Neutrophil (primary cell): Measurements from ENCODE around the gene ZGRF1.
"Not testable (repeated sequence)": the region's sequence is repeated elsewhere in the genome, so short reads cannot be mapped to it uniquely, and the experiment has no call there.

ENCODE experiments used
- H3K27ac ChIP-seq: fragments of 200-600 bp; sonication (generic); 2 replicates; pipeline ENCODE4 v1.5.1; 2016; ENCODE audit warnings: mild to moderate bottlenecking, moderate library complexity
- H3K27me3 ChIP-seq: fragments of 200-600 bp; sonication (generic); 2 replicates; pipeline ENCODE4 v1.6.0; 2016; ENCODE audit warnings: mild to moderate bottlenecking
- H3K36me3 ChIP-seq: fragments of 200-600 bp; sonication (generic); 2 replicates; pipeline ENCODE4 v1.5.1; 2017
- H3K4me1 ChIP-seq, 2 experiments: fragments of 200-600 bp in 1 of 2; sonication (generic) in 1 of 2; 1 replicate in 1 of 2; 2 replicates in 1 of 2; pipeline versions ENCODE4 v1.5.1 to v1.6.1; 2013 to 2016; ENCODE audit warnings: low read depth in 1 of 2, low read length in 1 of 2, mild to moderate bottlenecking in 1 of 2, moderate library complexity in 1 of 2; ENCODE audit not compliant: control insufficient read depth in 1 of 2, insufficient read depth in 1 of 2
- H3K4me3 ChIP-seq, 2 experiments: fragments of 200-600 bp in 1 of 2; sonication (generic) in 1 of 2; 1 replicate in 1 of 2; 2 replicates in 1 of 2; pipeline ENCODE4 v1.5.1; 2013 to 2016; ENCODE audit warnings: low read depth in 1 of 2, low read length in 1 of 2, mild to moderate bottlenecking in 1 of 2, moderate library complexity in 1 of 2
- H3K9me3 ChIP-seq: fragments of 200-600 bp; sonication (generic); 2 replicates; pipeline ENCODE4 v1.5.1; 2016
- CTCF ChIP-seq: fragments of 200-600 bp; sonication (generic); IDR thresholded peaks from 2 replicates; pipeline ENCODE4 v1.5.1; 2016; ENCODE audit warnings: antibody characterized with exemption

The ZGRF1 gene

GRCh38 chr4:112526061-112526460 lies 110.6 kb downstream of the ZGRF1 start:
- Histone ChIP-seq H3K27me3 (peaks cover 64% of the 10 kb centered on the region), H3K36me3 (no peaks in the 10 kb centered on the region), H3K4me1 (peaks cover 20 to 29% of the 10 kb centered on the region in 2 experiments), H3K4me3 (no peak overlapping the region), H3K9me3 (no peaks in the 10 kb centered on the region), H3K27ac (no peak overlapping the region)
- no peak for TF ChIP-seq CTCF

GRCh38 chr4:112523764-112524505 lies 112.8 kb downstream of the ZGRF1 start:
- Histone ChIP-seq H3K4me1 (peaks cover 35 to 44% of the 10 kb centered on the region in 2 experiments), H3K9me3 (no peaks in the 10 kb centered on the region), H3K4me3 (peak overlapping the region; percentile 2 to 51), H3K36me3 (no peaks in the 10 kb centered on the region), H3K27ac (no peak overlapping the region), H3K27me3 (peaks cover 85% of the 10 kb centered on the region)
- peak; percentile 62 for TF ChIP-seq CTCF

GRCh38 chr4:112523008-112523721 lies 113.5 kb downstream of the ZGRF1 start:
- TF ChIP-seq CTCF: no peak
- H3K4me3 ChIP-seq: peak overlapping the region; percentile 2 to 51
- H3K4me1 ChIP-seq: peaks cover 35 to 44% of the 10 kb centered on the region in 2 experiments
- no peak overlapping the region for H3K27ac ChIP-seq
- no peaks in the 10 kb centered on the region for H3K36me3 ChIP-seq
- peaks cover 93% of the 10 kb centered on the region for H3K27me3 ChIP-seq
- no peaks in the 10 kb centered on the region for H3K9me3 ChIP-seq

GRCh38 chr4:112522431-112522830 lies 114.3 kb downstream of the ZGRF1 start:
- peaks cover 98% of the 10 kb centered on the region for H3K27me3 ChIP-seq

GRCh38 chr4:112521123-112522023 lies 115.3 kb downstream of the ZGRF1 start:
- Histone ChIP-seq H3K27ac (no peak overlapping the region), H3K4me3 (peak overlapping the region; percentile 19 to 35), H3K27me3 (peaks cover 99% of the 10 kb centered on the region), H3K36me3 (no peaks in the 10 kb centered on the region), H3K9me3 (no peaks in the 10 kb centered on the region), H3K4me1 (peaks cover 40 to 59% of the 10 kb centered on the region in 2 experiments)
- no peak for TF ChIP-seq CTCF

More at GRCh38 chr4:112522431-112522830, 114.3 kb downstream of the ZGRF1 start:
- H3K4me1 ChIP-seq: peaks cover 35 to 48% of the 10 kb centered on the region in 2 experiments
- H3K4me3 ChIP-seq, H3K27ac ChIP-seq, H3K36me3 ChIP-seq, H3K9me3 ChIP-seq: not testable (repeated sequence)
